Naive thymus-derived CD4-positive, alpha-beta T cell (primary cell): Measurements from ENCODE around the gene TTLL5. TPM values are rescaled to one million over a fixed set of nuclear protein-coding genes. Genes with fewer than 3 reads are reported as not detected.
A peak's percentile ranks its signal among the peaks of the same experiment; 100 is the strongest.

Experiments
- ATAC-seq: fragments of 150-1000 bp; cut with Tn5 transposase; 2 replicates; pipeline ENCODE4 v1.10.0; 2021; ENCODE audit warnings: mild to moderate bottlenecking, moderate library complexity
- CTCF ChIA-PET: fragments of 350-600 bp; sonication (Branson Sonifier 250); formaldehyde crosslinking; loops from one replicate; lab custom pipeline; 2021; ENCODE audit warnings: antibody characterized with exemption; lab: Charles Lee
- POLR2A ChIA-PET: fragments of 350-600 bp; sonication (Branson Sonifier 250); formaldehyde crosslinking; loops from one replicate; lab custom pipeline; 2021; ENCODE audit warnings: antibody characterized with exemption, inconsistent platforms; lab: Charles Lee
- DNase-seq, 9 donors: peaks; one replicate each; pipeline versions ENCODE4 v3.0.0 to v3.0.0-alpha.2; 2020 to 2022; ENCODE audit warnings: mixed read lengths in 1 of 9
- H3K27ac ChIP-seq: one replicate; pipeline ENCODE4 v1.7.0; 2013; ENCODE audit warnings: mild to moderate bottlenecking, low read depth, low read length, moderate library complexity
- H3K27me3 ChIP-seq, 2 donors: one replicate each; pipeline ENCODE4 v1.7.0; 2013; ENCODE audit warnings: low read length in 2 of 2, mild to moderate bottlenecking in 2 of 2, moderate library complexity in 2 of 2; ENCODE audit not compliant: control insufficient read depth in 2 of 2, insufficient read depth in 2 of 2
- H3K36me3 ChIP-seq, 3 experiments: 1 replicate in 2 of 3; 2 replicates in 1 of 3; pipeline ENCODE4 v1.7.0; 2013; ENCODE audit warnings: low read length in 3 of 3, mild to moderate bottlenecking in 3 of 3, moderate library complexity in 1 of 3; ENCODE audit not compliant: insufficient read depth in 3 of 3, control insufficient read depth in 2 of 3
- H3K4me1 ChIP-seq, 2 donors: one replicate each; pipeline ENCODE4 v1.7.0; 2013; ENCODE audit warnings: low read length in 2 of 2, mild to moderate bottlenecking in 2 of 2, moderate library complexity in 1 of 2; ENCODE audit not compliant: control insufficient read depth in 2 of 2, insufficient read depth in 2 of 2
- H3K4me3 ChIP-seq: 2 replicates; pipeline ENCODE4 v1.7.0; 2013; ENCODE audit warnings: mild to moderate bottlenecking, low read length
- H3K9me3 ChIP-seq, 3 experiments: 1 replicate in 2 of 3; 2 replicates in 1 of 3; pipeline ENCODE4 v1.7.0; 2013; ENCODE audit warnings: low read length in 3 of 3; ENCODE audit not compliant: control insufficient read depth in 2 of 3
- H3K27ac Mint-ChIP-seq, 9 donors: one replicate each; pipeline ENCODE4 v1.8.0; 2020 to 2022; ENCODE audit warnings: mixed read lengths in 9 of 9, mild to moderate bottlenecking in 8 of 9, moderate library complexity in 5 of 9, inconsistent platforms in 2 of 9
- H3K27me3 Mint-ChIP-seq, 5 donors: one replicate each; pipeline ENCODE4 v1.8.0; 2021 to 2022; ENCODE audit warnings: mixed read lengths in 5 of 5, mild to moderate bottlenecking in 1 of 5
- H3K36me3 Mint-ChIP-seq, 5 donors: one replicate each; pipeline ENCODE4 v1.8.0; 2020 to 2022; ENCODE audit warnings: mixed read lengths in 5 of 5, mild to moderate bottlenecking in 3 of 5, inconsistent platforms in 1 of 5
- H3K4me1 Mint-ChIP-seq, 7 donors: one replicate each; pipeline ENCODE4 v1.8.0; 2020 to 2022; ENCODE audit warnings: mixed read lengths in 7 of 7, mild to moderate bottlenecking in 3 of 7, inconsistent platforms in 1 of 7
- H3K4me3 Mint-ChIP-seq, 10 donors: one replicate each; pipeline ENCODE4 v1.8.0; 2020 to 2022; ENCODE audit warnings: mild to moderate bottlenecking in 10 of 10, mixed read lengths in 10 of 10, moderate library complexity in 6 of 10, inconsistent platforms in 2 of 10
- H3K9me3 Mint-ChIP-seq, 11 donors: one replicate each; pipeline ENCODE4 v1.8.0; 2020 to 2022; ENCODE audit warnings: mixed read lengths in 11 of 11, mild to moderate bottlenecking in 4 of 11, inconsistent platforms in 1 of 11, moderate library complexity in 1 of 11
- intact Hi-C, 2 donors: fragments of 100-400 bp; cut with micrococcal nuclease; formaldehyde crosslinking; loops; one replicate each; pipeline ENCODE4 v1.15.1; 2023
- polyA plus RNA-seq, 2 donors: library from polyadenylated mRNA; unstranded; fragments of 300-500 nt; fragmentation: Illumina TruSeq; gene quantifications; one replicate each; pipeline ENCODE4 v1.2.3, GENCODE V29; 2021
- total RNA-seq, 6 experiments: library from RNA in 5 of 6; stranded (reverse) in 5 of 6; gene quantifications; 1 replicate in 5 of 6; 2 replicates in 1 of 6; pipeline ENCODE4 v1.2.3 and lab custom pipeline; 2021 to 2026

TTLL5 gene
- total and polyA plus RNA-seq, 7 experiments from 2014 or later, result 7.8 to 31.4 (median 21.5) TPM

- H3K36me3 Mint-ChIP-seq, result peaks cover 7 to 72% (median 61%) of the 10 kb centered on the region in 5 donors
- ChIA-PET CTCF (no interaction called here), POLR2A (no interaction called here)
- no peaks in the 10 kb centered on the region for H3K27me3 Mint-ChIP-seq
- H3K9me3 Mint-ChIP-seq, result peaks cover 0 to 17% (median 1%) of the 10 kb centered on the region in 11 donors
- DNase-seq (no peak), ATAC-seq (no peak)
- H3K27me3 ChIP-seq, result no peaks in the 10 kb centered on the region
- peak overlapping the region in 1 of 9 donors; percentile 8 for H3K27ac Mint-ChIP-seq
- H3K27ac ChIP-seq, result no peak overlapping the region
- no peak overlapping the region for H3K4me3 ChIP-seq
- H3K4me1 ChIP-seq, result no peaks in the 10 kb centered on the region
- no peaks in the 10 kb centered on the region for H3K9me3 ChIP-seq
- peaks cover 0 to 25% (median 8%) of the 10 kb centered on the region in 3 experiments for H3K36me3 ChIP-seq
- intact Hi-C loops, result no loop called here
- no peak overlapping the region for H3K4me3 Mint-ChIP-seq
- H3K4me1 Mint-ChIP-seq, result peaks cover 0 to 6% (median 0%) of the 10 kb centered on the region in 7 donors
These were observed 122.7 kb downstream of the TTLL5 start for GRCh38 chr14:75783602-75784313.

- POLR2A ChIA-PET, result no interaction called here
- ATAC-seq (no peak), DNase-seq (no peak)
- H3K27ac Mint-ChIP-seq, result no peak overlapping the region
- peaks cover 7 to 75% (median 66%) of the 10 kb centered on the region in 5 donors for H3K36me3 Mint-ChIP-seq
- Histone ChIP-seq H3K4me1 (no peaks in the 10 kb centered on the region), H3K27ac (no peak overlapping the region), H3K27me3 (no peaks in the 10 kb centered on the region), H3K36me3 (peaks cover 0 to 25% (median 8%) of the 10 kb centered on the region in 3 experiments), H3K4me3 (no peak overlapping the region), H3K9me3 (no peaks in the 10 kb centered on the region)
- intact Hi-C loops, result no loop called here
- H3K4me1 Mint-ChIP-seq, result peaks cover 0 to 6% (median 0%) of the 10 kb centered on the region in 7 donors
- H3K27me3 Mint-ChIP-seq, result no peaks in the 10 kb centered on the region
- peaks cover 0 to 21% (median 5%) of the 10 kb centered on the region in 11 donors for H3K9me3 Mint-ChIP-seq
- CTCF ChIA-PET, result no interaction called here
- no peak overlapping the region for H3K4me3 Mint-ChIP-seq
These were observed 123.3 kb downstream of the TTLL5 start for GRCh38 chr14:75784314-75784686.

GRCh38 chr14:75793806-75794205, 132.8 kb downstream of the TTLL5 start:
- POLR2A ChIA-PET, result no interaction called here
- Histone ChIP-seq H3K9me3 (no peaks in the 10 kb centered on the region), H3K4me3 (no peak overlapping the region), H3K27me3 (no peaks in the 10 kb centered on the region), H3K4me1 (no peaks in the 10 kb centered on the region), H3K27ac (no peak overlapping the region), H3K36me3 (no peaks in the 10 kb centered on the region)
- H3K4me3 Mint-ChIP-seq, result no peak overlapping the region
- CTCF ChIA-PET, result interaction anchor here (0.6 kb wide), 1 partner anchor 112 kb away, joined by 3 read pairs; no protein-coding TSS in a partner anchor
- no peaks in the 10 kb centered on the region for H3K27me3 Mint-ChIP-seq
- H3K36me3 Mint-ChIP-seq, result peaks cover 14 to 55% (median 44%) of the 10 kb centered on the region in 5 donors
- no peak overlapping the region for H3K27ac Mint-ChIP-seq
- no peak for DNase-seq
- peaks cover 2 to 30% (median 10%) of the 10 kb centered on the region in 11 donors for H3K9me3 Mint-ChIP-seq
- intact Hi-C loops, result loop anchor here in 1 of 2 donors (5.0 kb wide), 1 partner anchor 217 kb away; the partner anchor contains the start of gene FLVCR2
- no peak for ATAC-seq
- H3K4me1 Mint-ChIP-seq, result no peaks in the 10 kb centered on the region

GRCh38 chr14:75794615-75795038, 133.6 kb downstream of the TTLL5 start:
- Histone ChIP-seq H3K27ac (no peak overlapping the region), H3K36me3 (no peaks in the 10 kb centered on the region), H3K4me3 (no peak overlapping the region), H3K4me1 (no peaks in the 10 kb centered on the region), H3K27me3 (no peaks in the 10 kb centered on the region), H3K9me3 (no peaks in the 10 kb centered on the region)
- ATAC-seq, result no peak
- Mint-ChIP-seq H3K27me3 (no peaks in the 10 kb centered on the region), H3K4me1 (no peaks in the 10 kb centered on the region), H3K36me3 (peaks cover 13 to 58% (median 47%) of the 10 kb centered on the region in 5 donors), H3K9me3 (peaks cover 2 to 33% (median 14%) of the 10 kb centered on the region in 11 donors), H3K27ac (no peak overlapping the region), H3K4me3 (no peak overlapping the region)
- ChIA-PET POLR2A (no interaction called here), CTCF (no interaction called here)
- no peak for DNase-seq
- intact Hi-C loops, result loop anchor here in 1 of 2 donors (5.0 kb wide), 1 partner anchor 217 kb away; the partner anchor contains the start of gene FLVCR2

GRCh38 chr14:75800792-75801191, 139.7 kb downstream of the TTLL5 start:
- Histone ChIP-seq H3K36me3 (peaks cover 0 to 7% (median 0%) of the 10 kb centered on the region in 3 experiments), H3K4me1 (no peaks in the 10 kb centered on the region), H3K27me3 (no peaks in the 10 kb centered on the region), H3K9me3 (no peaks in the 10 kb centered on the region), H3K27ac (no peak overlapping the region), H3K4me3 (no peak overlapping the region)
- Mint-ChIP-seq H3K4me3 (no peak overlapping the region), H3K4me1 (no peaks in the 10 kb centered on the region), H3K36me3 (peaks cover 12 to 88% (median 56%) of the 10 kb centered on the region in 5 donors), H3K9me3 (peaks cover 0 to 36% (median 17%) of the 10 kb centered on the region in 11 donors), H3K27ac (no peak overlapping the region), H3K27me3 (no peaks in the 10 kb centered on the region)
- no peak for DNase-seq
- ChIA-PET CTCF (interaction anchor here (0.8 kb wide), 1 partner anchor 184 kb away, joined by 3 read pairs; no protein-coding TSS in a partner anchor), POLR2A (no interaction called here)
- intact Hi-C loops, result no loop called here
- no peak for ATAC-seq

- Histone ChIP-seq H3K27ac (no peak overlapping the region), H3K9me3 (no peaks in the 10 kb centered on the region), H3K4me3 (no peak overlapping the region), H3K4me1 (no peaks in the 10 kb centered on the region), H3K36me3 (peaks cover 0 to 7% (median 0%) of the 10 kb centered on the region in 3 experiments), H3K27me3 (no peaks in the 10 kb centered on the region)
- Mint-ChIP-seq H3K4me1 (no peaks in the 10 kb centered on the region), H3K36me3 (peaks cover 8 to 79% (median 51%) of the 10 kb centered on the region in 5 donors), H3K27me3 (no peaks in the 10 kb centered on the region), H3K4me3 (no peak overlapping the region), H3K9me3 (peaks cover 0 to 29% (median 13%) of the 10 kb centered on the region in 11 donors), H3K27ac (no peak overlapping the region)
- ChIA-PET CTCF (interaction anchor here (0.6 kb wide), 1 partner anchor 149 kb away, joined by 3 read pairs; no protein-coding TSS in a partner anchor), POLR2A (no interaction called here)
- no peak for DNase-seq
- intact Hi-C loops, result no loop called here
- no peak for ATAC-seq
These were observed 141.4 kb downstream of the TTLL5 start for GRCh38 chr14:75802486-75802885.
